PFSK-1 (cell line): ENCODE data around the gene KLRD1.

Experiments
- POLR2AphosphoS5 ChIP-seq: IDR thresholded peaks from 2 replicates; pipeline ENCODE4 v1.6.1; 2012; ENCODE audit warnings: low read depth, mild to moderate bottlenecking, control low read depth, low read length, moderate library complexity
- TF ChIP-seq, protein P1 (sequence below), 2 experiments: IDR thresholded peaks; 2 replicates each; pipeline versions ENCODE4 v1.6.1 to v1.8.0; 2011 to 2012; ENCODE audit warnings: low read depth in 2 of 2, low read length in 2 of 2, control low read depth in 1 of 2, inconsistent platforms in 1 of 2, mild to moderate bottlenecking in 1 of 2, moderate library complexity in 1 of 2; ENCODE audit not compliant: insufficient read depth in 1 of 2

DNA sequence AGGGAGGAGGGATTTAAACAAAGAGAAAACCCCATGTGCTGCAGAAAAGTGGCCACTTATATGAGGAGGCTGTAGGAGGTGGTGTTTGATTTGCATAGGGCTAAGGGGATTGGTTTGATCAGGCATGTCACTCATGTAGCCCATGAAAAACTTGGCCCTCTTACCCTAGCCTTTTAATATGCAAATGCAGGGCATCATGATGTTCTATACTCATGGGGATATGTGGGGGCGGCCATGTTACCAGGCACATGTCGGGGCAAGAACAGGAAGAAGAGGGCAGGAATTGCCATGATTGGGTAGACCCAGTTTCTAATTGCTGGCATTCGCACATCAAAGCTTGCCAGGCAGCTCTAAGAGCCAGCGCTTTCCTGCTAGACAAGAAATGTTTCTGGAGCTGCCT is 53.4 kb downstream of the KLRD1 start:
- TF ChIP-seq POLR2AphosphoS5: no peak
- TF ChIP-seq, protein P1, sequence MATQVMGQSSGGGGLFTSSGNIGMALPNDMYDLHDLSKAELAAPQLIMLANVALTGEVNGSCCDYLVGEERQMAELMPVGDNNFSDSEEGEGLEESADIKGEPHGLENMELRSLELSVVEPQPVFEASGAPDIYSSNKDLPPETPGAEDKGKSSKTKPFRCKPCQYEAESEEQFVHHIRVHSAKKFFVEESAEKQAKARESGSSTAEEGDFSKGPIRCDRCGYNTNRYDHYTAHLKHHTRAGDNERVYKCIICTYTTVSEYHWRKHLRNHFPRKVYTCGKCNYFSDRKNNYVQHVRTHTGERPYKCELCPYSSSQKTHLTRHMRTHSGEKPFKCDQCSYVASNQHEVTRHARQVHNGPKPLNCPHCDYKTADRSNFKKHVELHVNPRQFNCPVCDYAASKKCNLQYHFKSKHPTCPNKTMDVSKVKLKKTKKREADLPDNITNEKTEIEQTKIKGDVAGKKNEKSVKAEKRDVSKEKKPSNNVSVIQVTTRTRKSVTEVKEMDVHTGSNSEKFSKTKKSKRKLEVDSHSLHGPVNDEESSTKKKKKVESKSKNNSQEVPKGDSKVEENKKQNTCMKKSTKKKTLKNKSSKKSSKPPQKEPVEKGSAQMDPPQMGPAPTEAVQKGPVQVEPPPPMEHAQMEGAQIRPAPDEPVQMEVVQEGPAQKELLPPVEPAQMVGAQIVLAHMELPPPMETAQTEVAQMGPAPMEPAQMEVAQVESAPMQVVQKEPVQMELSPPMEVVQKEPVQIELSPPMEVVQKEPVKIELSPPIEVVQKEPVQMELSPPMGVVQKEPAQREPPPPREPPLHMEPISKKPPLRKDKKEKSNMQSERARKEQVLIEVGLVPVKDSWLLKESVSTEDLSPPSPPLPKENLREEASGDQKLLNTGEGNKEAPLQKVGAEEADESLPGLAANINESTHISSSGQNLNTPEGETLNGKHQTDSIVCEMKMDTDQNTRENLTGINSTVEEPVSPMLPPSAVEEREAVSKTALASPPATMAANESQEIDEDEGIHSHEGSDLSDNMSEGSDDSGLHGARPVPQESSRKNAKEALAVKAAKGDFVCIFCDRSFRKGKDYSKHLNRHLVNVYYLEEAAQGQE (IDR thresholded peaks at IDR 0.05; ENCODE audit: insufficient read depth in 1 of 2, low read depth in 2 of 2, low read length in 2 of 2): no peak
